K562 (cell line): ENCODE measurements around the gene PKDREJ. TPM values are rescaled to one million over a fixed set of nuclear protein-coding genes. Genes with fewer than 3 reads are reported as not detected.

ENCODE experiments used
- ARID1B ChIP-seq: fragments of 450-650 bp; IDR thresholded peaks from 2 replicates; pipeline ENCODE4 v1.6.1; 2016; ENCODE audit warnings: antibody characterized with exemption, mild to moderate bottlenecking, inconsistent platforms
- CBFA2T2 ChIP-seq: fragments of 450-650 bp; conservative IDR thresholded peaks from 2 replicates; pipeline ENCODE4 v1.6.1; 2017; ENCODE audit warnings: mild to moderate bottlenecking
- CBFA2T3 ChIP-seq: fragments of 450-650 bp; IDR thresholded peaks from 2 replicates; pipeline ENCODE4 v1.6.1; 2017
- DPF2 ChIP-seq: fragments of 450-650 bp; IDR thresholded peaks from 2 replicates; pipeline ENCODE4 v1.6.1; 2016
- MAFF ChIP-seq: IDR thresholded peaks from 2 replicates; pipeline ENCODE4 v1.6.1; 2012; ENCODE audit warnings: low read length, improper control_type of control experiment
- NFXL1 ChIP-seq: fragments of 450-650 bp; formaldehyde crosslinking; IDR thresholded peaks from 2 replicates; pipeline ENCODE4 v1.4.0; 2021; ENCODE audit warnings: mild to moderate bottlenecking
- SMARCA4 ChIP-seq: fragments of 450-650 bp; IDR thresholded peaks from 2 replicates; pipeline ENCODE4 v1.6.1; 2016
- SOX6 ChIP-seq: fragments of 450-650 bp; IDR thresholded peaks from 2 replicates; pipeline ENCODE4 v1.6.1; 2014; ENCODE audit warnings: mild to moderate bottlenecking
- ZNF165 ChIP-seq: fragments of 250-450 bp; sonication (Bioruptor Pico); IDR thresholded peaks from 2 replicates; pipeline ENCODE4 v1.4.0; 2020; ENCODE audit warnings: borderline replicate concordance
- polyA plus RNA-seq, 8 experiments: library from polyadenylated mRNA; depleted of rRNA in 4 of 8; stranded (reverse) in 5 of 8; unstranded in 3 of 8; fragments of >200 nt; fragmentation: Nextera tagmentation in 2 of 8; fragmentation: Illumina TruSeq in 1 of 8; extraction: Ambion mirVana in 2 of 8; extraction: Trizol in 1 of 8; gene quantifications; 2 replicates each; pipeline versions ENCODE4 v1.2.1 to v1.2.3, GENCODE V29; 2011 to 2014; ENCODE audit warnings: inconsistent platforms in 1 of 8, missing spikeins in 1 of 8
- total RNA-seq, 7 experiments: library from RNA; depleted of rRNA in 6 of 7; stranded (reverse); fragments of >200 nt in 6 of 7; fragmentation: Illumina TruSeq in 2 of 7; extraction: Trizol in 2 of 7; gene quantifications; 2 replicates each; pipeline versions ENCODE4 v1.2.1 to v1.2.3, GENCODE V29; 2011 to 2021; ENCODE audit warnings: low replicate concordance in 1 of 7
- TF ChIP-seq, protein P1 (sequence below): fragments of 450-650 bp; IDR thresholded peaks from 2 replicates; pipeline ENCODE4 v1.6.1; 2017; ENCODE audit warnings: antibody characterized with exemption, mild to moderate bottlenecking

PKDREJ gene
- total and polyA plus RNA-seq, 9 of the 15 experiments (the other 6 are each of a cell fraction or from before 2014, with no cell fraction given) = 0.03 TPM; not detected in 8

- TF ChIP-seq MAFF = no peak
- TF ChIP-seq CBFA2T3 = peak; percentile 78
- TF ChIP-seq CBFA2T2 = peak; percentile 64
- peak; percentile 47 for TF ChIP-seq DPF2
- TF ChIP-seq, protein P1, sequence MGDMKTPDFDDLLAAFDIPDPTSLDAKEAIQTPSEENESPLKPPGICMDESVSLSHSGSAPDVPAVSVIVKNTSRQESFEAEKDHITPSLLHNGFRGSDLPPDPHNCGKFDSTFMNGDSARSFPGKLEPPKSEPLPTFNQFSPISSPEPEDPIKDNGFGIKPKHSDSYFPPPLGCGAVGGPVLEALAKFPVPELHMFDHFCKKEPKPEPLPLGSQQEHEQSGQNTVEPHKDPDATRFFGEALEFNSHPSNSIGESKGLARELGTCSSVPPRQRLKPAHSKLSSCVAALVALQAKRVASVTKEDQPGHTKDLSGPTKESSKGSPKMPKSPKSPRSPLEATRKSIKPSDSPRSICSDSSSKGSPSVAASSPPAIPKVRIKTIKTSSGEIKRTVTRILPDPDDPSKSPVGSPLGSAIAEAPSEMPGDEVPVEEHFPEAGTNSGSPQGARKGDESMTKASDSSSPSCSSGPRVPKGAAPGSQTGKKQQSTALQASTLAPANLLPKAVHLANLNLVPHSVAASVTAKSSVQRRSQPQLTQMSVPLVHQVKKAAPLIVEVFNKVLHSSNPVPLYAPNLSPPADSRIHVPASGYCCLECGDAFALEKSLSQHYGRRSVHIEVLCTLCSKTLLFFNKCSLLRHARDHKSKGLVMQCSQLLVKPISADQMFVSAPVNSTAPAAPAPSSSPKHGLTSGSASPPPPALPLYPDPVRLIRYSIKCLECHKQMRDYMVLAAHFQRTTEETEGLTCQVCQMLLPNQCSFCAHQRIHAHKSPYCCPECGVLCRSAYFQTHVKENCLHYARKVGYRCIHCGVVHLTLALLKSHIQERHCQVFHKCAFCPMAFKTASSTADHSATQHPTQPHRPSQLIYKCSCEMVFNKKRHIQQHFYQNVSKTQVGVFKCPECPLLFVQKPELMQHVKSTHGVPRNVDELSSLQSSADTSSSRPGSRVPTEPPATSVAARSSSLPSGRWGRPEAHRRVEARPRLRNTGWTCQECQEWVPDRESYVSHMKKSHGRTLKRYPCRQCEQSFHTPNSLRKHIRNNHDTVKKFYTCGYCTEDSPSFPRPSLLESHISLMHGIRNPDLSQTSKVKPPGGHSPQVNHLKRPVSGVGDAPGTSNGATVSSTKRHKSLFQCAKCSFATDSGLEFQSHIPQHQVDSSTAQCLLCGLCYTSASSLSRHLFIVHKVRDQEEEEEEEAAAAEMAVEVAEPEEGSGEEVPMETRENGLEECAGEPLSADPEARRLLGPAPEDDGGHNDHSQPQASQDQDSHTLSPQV = peak; percentile 61; the same call in 1 of the 2 replicates
- peak; percentile 49; the same call in 1 of the 2 replicates for TF ChIP-seq SMARCA4
- 0 out of 2 replicates have a peak, but pooled peaks have one; percentile 17 for TF ChIP-seq SOX6
- TF ChIP-seq ARID1B = peak; percentile 82
- TF ChIP-seq NFXL1 = no peak
- TF ChIP-seq ZNF165 (CRISPR knock-in tag) = peak; percentile 59; the same call in 1 of the 2 replicates
Measured at GRCh38 chr22:46241396-46242007, 21.6 kb downstream of the PKDREJ start (continued).
